CD14-positive monocyte (primary cell): ENCODE measurements around the gene CPEB3. TPM values are rescaled to one million over a fixed set of nuclear protein-coding genes. Genes with fewer than 3 reads are reported as not detected.
"Not testable (repeated sequence)": the region's sequence is repeated elsewhere in the genome, so short reads cannot be mapped to it uniquely, and the experiment has no call there.

ENCODE experiments used
- DNase-seq, 3 donors: peaks; one replicate each; pipeline ENCODE4 v3.0.0-alpha.2; 2011 to 2022
- H2AFZ ChIP-seq: 2 replicates; pipeline ENCODE4 v1.6.0; 2012; ENCODE audit warnings: mild to moderate bottlenecking, low read depth, low read length, inconsistent platforms; ENCODE audit not compliant: insufficient read depth, poor library complexity, severe bottlenecking
- H3K27ac ChIP-seq, 2 donors: 1 replicate in 1 of 2; 2 replicates in 1 of 2; pipeline ENCODE4 v1.5.1; 2012 to 2013; ENCODE audit warnings: low read length in 2 of 2, control low read depth in 1 of 2, inconsistent platforms in 1 of 2, low read depth in 1 of 2, mild to moderate bottlenecking in 1 of 2
- H3K27me3 ChIP-seq, 2 donors: one replicate each; pipeline versions ENCODE4 v1.6.0 to v1.6.1; 2011 to 2013; ENCODE audit warnings: low read length in 2 of 2; ENCODE audit not compliant: control insufficient read depth in 2 of 2, insufficient read depth in 2 of 2
- H3K36me3 ChIP-seq, 2 donors: replicated peaks in 1 of 2; 1 replicate in 1 of 2; 2 replicates in 1 of 2; pipeline versions ENCODE4 v1.5.1 to v1.6.1; 2012 to 2013; ENCODE audit warnings: low read length in 2 of 2, control low read depth in 1 of 2, inconsistent platforms in 1 of 2, mild to moderate bottlenecking in 1 of 2; ENCODE audit not compliant: insufficient read depth in 2 of 2, control insufficient read depth in 1 of 2
- H3K4me1 ChIP-seq, 2 donors: 1 replicate in 1 of 2; 2 replicates in 1 of 2; pipeline versions ENCODE4 v1.5.1 to v1.6.1; 2012 to 2013; ENCODE audit warnings: low read length in 2 of 2, control low read depth in 1 of 2, inconsistent platforms in 1 of 2, mild to moderate bottlenecking in 1 of 2, moderate library complexity in 1 of 2; ENCODE audit not compliant: insufficient read depth in 2 of 2, control insufficient read depth in 1 of 2
- H3K4me2 ChIP-seq: replicated peaks from 2 replicates; pipeline ENCODE3; 2012; ENCODE audit warnings: low read length, moderate library complexity, mild to moderate bottlenecking; ENCODE audit not compliant: poor library complexity, severe bottlenecking; ENCODE audit errors: extremely low read depth
- H3K4me3 ChIP-seq, 3 experiments: fragments of 200-600 bp in 1 of 3; sonication (generic) in 1 of 3; replicated peaks in 1 of 3; 1 replicate in 2 of 3; 2 replicates in 1 of 3; pipeline ENCODE4 v1.5.1; 2011 to 2013; ENCODE audit warnings: low read length in 3 of 3, mild to moderate bottlenecking in 3 of 3, control low read depth in 2 of 3, low read depth in 2 of 3, inconsistent platforms in 1 of 3, moderate library complexity in 1 of 3
- H3K79me2 ChIP-seq: 2 replicates; pipeline ENCODE4 v1.6.0; 2012; ENCODE audit warnings: mild to moderate bottlenecking, control low read depth, inconsistent platforms, low read length, moderate library complexity; ENCODE audit not compliant: insufficient read depth
- H3K9ac ChIP-seq: 2 replicates; pipeline ENCODE4 v1.6.0; 2017; ENCODE audit warnings: low read length, mild to moderate bottlenecking; ENCODE audit not compliant: insufficient read depth, poor library complexity, severe bottlenecking
- H3K9me3 ChIP-seq, 2 donors: replicated peaks in 1 of 2; 1 replicate in 1 of 2; 2 replicates in 1 of 2; pipeline versions ENCODE4 v1.5.1 to v1.6.1; 2012 to 2013; ENCODE audit warnings: low read length in 2 of 2, control low read depth in 1 of 2; ENCODE audit not compliant: control insufficient read depth in 1 of 2, insufficient read depth in 1 of 2
- H4K20me1 ChIP-seq: 2 replicates; pipeline ENCODE4 v1.6.0; 2012; ENCODE audit warnings: mild to moderate bottlenecking, low read length, control low read depth, moderate library complexity; ENCODE audit not compliant: insufficient read depth
- H3K27ac Mint-ChIP-seq, 7 donors: one replicate each; pipeline ENCODE4 v1.8.0; 2020; ENCODE audit warnings: mild to moderate bottlenecking in 7 of 7, mixed read lengths in 7 of 7, moderate library complexity in 6 of 7, inconsistent platforms in 2 of 7
- H3K27me3 Mint-ChIP-seq, 3 donors: one replicate each; pipeline ENCODE4 v1.8.0; 2021 to 2022; ENCODE audit warnings: low read depth in 3 of 3, mild to moderate bottlenecking in 3 of 3, mixed read lengths in 3 of 3, moderate library complexity in 3 of 3, inconsistent platforms in 1 of 3
- H3K36me3 Mint-ChIP-seq, 2 donors: one replicate each; pipeline ENCODE4 v1.8.0; 2020; ENCODE audit warnings: mixed read lengths in 2 of 2, inconsistent platforms in 1 of 2, mild to moderate bottlenecking in 1 of 2
- H3K4me1 Mint-ChIP-seq: one replicate; pipeline ENCODE4 v1.8.0; 2020; ENCODE audit warnings: mild to moderate bottlenecking, mixed read lengths
- H3K4me3 Mint-ChIP-seq, 2 donors: one replicate each; pipeline ENCODE4 v1.8.0; 2020; ENCODE audit warnings: mild to moderate bottlenecking in 2 of 2, mixed read lengths in 2 of 2, moderate library complexity in 1 of 2
- H3K9me3 Mint-ChIP-seq, 7 donors: one replicate each; pipeline ENCODE4 v1.8.0; 2020 to 2022; ENCODE audit warnings: mixed read lengths in 7 of 7, mild to moderate bottlenecking in 6 of 7, moderate library complexity in 6 of 7, inconsistent platforms in 2 of 7
- WGBS: methylation state at CpG from one replicate; pipeline ENCODE4 v1.1.5; 2013; ENCODE audit warnings: missing lambda C conversion rate; ENCODE audit not compliant: insufficient coverage; 5-methylcytosine and 5-hydroxymethylcytosine counted together
- intact Hi-C, 2 donors: fragments of 100-400 bp; cut with micrococcal nuclease; formaldehyde crosslinking; loops; one replicate each; pipeline versions ENCODE4 v1.15.0 to v1.15.1; 2023
- polyA plus RNA-seq, 3 donors: library from polyadenylated mRNA; depleted of rRNA in 1 of 3; unstranded in 2 of 3; stranded (reverse) in 1 of 3; fragments of 300-500 nt in 2 of 3; fragments of >200 nt in 1 of 3; fragmentation: Illumina TruSeq in 2 of 3; gene quantifications; 1 replicate in 2 of 3; 2 replicates in 1 of 3; pipeline ENCODE4 v1.2.3, GENCODE V29; 2012 to 2021
- TF ChIP-seq, protein P1 (sequence below): fragments of 200-600 bp; IDR thresholded peaks from one replicate; pipeline ENCODE4 v1.8.0; 2022; ENCODE audit warnings: antibody characterized with exemption, mild to moderate bottlenecking

The CPEB3 gene
- polyA plus RNA-seq, 3 donors = 1.8 to 2.9 (median 2.1) TPM

DNA sequence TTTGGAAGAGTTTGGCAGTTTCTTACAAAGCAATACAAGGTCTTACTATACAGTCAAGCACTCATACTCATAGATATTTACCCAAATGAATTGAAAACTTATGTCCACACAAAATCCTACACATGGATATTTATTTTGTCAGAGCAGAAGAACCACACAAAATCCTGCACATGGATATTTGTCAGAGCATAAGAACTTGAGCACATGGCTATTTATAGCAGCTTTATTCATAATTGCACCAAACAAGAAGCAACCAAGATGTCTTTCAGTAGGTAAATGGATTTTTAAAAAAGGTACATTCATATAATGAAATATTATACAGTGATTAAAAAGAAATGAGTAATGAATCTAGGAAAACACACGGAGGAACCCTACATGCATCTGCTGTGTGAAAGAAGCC, 251.9 kb downstream of the CPEB3 start:
- Histone ChIP-seq H4K20me1 (no peaks in the 10 kb centered on the region), H2AFZ (no peak overlapping the region), H3K27ac (no peak overlapping the region), H3K79me2 (no peaks in the 10 kb centered on the region), H3K9ac (no peak overlapping the region), H3K9me3 (no peaks in the 10 kb centered on the region), H3K4me3 (no peak overlapping the region), H3K27me3 (no peaks in the 10 kb centered on the region), H3K4me2 (no peak overlapping the region), H3K4me1 (no peaks in the 10 kb centered on the region), H3K36me3 (peaks cover 6 to 11% of the 10 kb centered on the region in 2 donors)
- 100% methylated on average over 1 of the region's 1 CpG for WGBS
- Mint-ChIP-seq H3K4me1 (peaks cover 7% of the 10 kb centered on the region), H3K4me3 (no peak overlapping the region), H3K36me3 (peaks cover 9 to 10% of the 10 kb centered on the region in 2 donors), H3K27ac (no peak overlapping the region), H3K9me3 (no peaks in the 10 kb centered on the region), H3K27me3 (no peaks in the 10 kb centered on the region)
- no peak for DNase-seq
- intact Hi-C loops = no loop called here
- TF ChIP-seq, protein P1, sequence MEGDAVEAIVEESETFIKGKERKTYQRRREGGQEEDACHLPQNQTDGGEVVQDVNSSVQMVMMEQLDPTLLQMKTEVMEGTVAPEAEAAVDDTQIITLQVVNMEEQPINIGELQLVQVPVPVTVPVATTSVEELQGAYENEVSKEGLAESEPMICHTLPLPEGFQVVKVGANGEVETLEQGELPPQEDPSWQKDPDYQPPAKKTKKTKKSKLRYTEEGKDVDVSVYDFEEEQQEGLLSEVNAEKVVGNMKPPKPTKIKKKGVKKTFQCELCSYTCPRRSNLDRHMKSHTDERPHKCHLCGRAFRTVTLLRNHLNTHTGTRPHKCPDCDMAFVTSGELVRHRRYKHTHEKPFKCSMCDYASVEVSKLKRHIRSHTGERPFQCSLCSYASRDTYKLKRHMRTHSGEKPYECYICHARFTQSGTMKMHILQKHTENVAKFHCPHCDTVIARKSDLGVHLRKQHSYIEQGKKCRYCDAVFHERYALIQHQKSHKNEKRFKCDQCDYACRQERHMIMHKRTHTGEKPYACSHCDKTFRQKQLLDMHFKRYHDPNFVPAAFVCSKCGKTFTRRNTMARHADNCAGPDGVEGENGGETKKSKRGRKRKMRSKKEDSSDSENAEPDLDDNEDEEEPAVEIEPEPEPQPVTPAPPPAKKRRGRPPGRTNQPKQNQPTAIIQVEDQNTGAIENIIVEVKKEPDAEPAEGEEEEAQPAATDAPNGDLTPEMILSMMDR = no peak

DNA sequence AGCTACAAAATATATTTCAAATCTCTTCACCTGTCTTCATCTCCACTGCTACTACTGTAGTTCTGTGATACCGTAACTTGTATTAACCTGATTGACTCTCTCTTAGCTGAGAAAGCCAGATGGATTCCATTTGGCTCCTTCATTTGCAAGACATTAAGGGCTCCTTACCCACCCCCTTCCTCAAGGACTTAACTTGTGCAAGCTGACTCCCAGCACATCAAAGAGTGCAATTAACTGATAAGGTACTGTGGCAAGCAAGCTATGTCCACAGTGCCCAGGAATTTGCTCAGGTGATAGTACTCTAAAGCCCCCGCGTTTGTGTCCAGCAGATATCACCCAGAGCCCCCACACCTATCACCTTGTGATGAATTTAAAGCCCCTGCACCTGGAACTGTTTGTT, 257.8 kb downstream of the CPEB3 start:
- H3K4me1 Mint-ChIP-seq, intact Hi-C loops, H3K79me2 ChIP-seq, H3K4me3 Mint-ChIP-seq, H4K20me1 ChIP-seq, H3K4me1 ChIP-seq, DNase-seq, H3K4me3 ChIP-seq, H2AFZ ChIP-seq, H3K9ac ChIP-seq, H3K4me2 ChIP-seq, H3K9me3 Mint-ChIP-seq, H3K9me3 ChIP-seq, H3K27me3 ChIP-seq, H3K27me3 Mint-ChIP-seq, H3K27ac ChIP-seq: not testable (repeated sequence)
- H3K27ac Mint-ChIP-seq = peak overlapping the region in 1 of 7 donors; percentile 10
- WGBS = 100% methylated on average over 3 of the region's 3 CpGs
- peaks cover 47 to 53% of the 10 kb centered on the region in 2 donors for H3K36me3 Mint-ChIP-seq
- peaks cover 51 to 70% of the 10 kb centered on the region in 2 donors for H3K36me3 ChIP-seq
